Tongue (tissue), 3 donors: ENCODE measurements around the gene KIAA1549. TPM values are rescaled to one million over a fixed set of nuclear protein-coding genes. Genes with fewer than 3 reads are reported as not detected.
A peak's percentile ranks its signal among the peaks of the same experiment; 100 is the strongest.
"Not testable (repeated sequence)": the region's sequence is repeated elsewhere in the genome, so short reads cannot be mapped to it uniquely, and the experiment has no call there.

Experiments used
- DNase-seq: peaks from one replicate; pipeline ENCODE4 v3.0.0-alpha.2; 2015
- small RNA-seq: library from RNA; depleted of rRNA; stranded (forward); fragments of <200 nt; gene quantifications from one replicate; pipeline ENCODE3, GENCODE V24; 2014; ENCODE audit warnings: low replicate concordance
- total RNA-seq: library from RNA; depleted of rRNA; stranded (reverse); fragments of >200 nt; gene quantifications from one replicate; pipeline ENCODE4 v1.2.3, GENCODE V29; 2014

Gene KIAA1549
- total RNA-seq, 1 donor from 2014 or later: 5.8 TPM

DNA sequence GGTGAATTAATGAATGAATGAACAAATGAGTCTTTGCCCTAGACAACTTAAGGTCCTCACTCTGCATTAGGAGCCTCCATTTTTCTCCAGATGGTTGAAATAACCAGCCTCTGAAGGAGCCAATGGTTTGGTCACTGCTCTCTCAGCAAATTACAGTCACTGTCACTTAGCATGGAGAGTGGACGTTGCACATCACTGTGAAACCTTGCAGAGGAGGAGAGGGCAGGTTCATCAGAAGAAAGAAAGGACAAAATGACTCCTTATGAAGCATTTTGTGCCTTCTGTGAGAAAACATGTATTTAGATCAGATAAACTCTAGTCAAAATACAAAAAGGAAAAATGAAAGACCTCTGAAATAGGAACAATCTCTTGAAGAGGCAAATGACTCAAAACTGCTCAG lies 176.6 kb downstream of the KIAA1549 start:
- no peak for DNase-seq

DNA sequence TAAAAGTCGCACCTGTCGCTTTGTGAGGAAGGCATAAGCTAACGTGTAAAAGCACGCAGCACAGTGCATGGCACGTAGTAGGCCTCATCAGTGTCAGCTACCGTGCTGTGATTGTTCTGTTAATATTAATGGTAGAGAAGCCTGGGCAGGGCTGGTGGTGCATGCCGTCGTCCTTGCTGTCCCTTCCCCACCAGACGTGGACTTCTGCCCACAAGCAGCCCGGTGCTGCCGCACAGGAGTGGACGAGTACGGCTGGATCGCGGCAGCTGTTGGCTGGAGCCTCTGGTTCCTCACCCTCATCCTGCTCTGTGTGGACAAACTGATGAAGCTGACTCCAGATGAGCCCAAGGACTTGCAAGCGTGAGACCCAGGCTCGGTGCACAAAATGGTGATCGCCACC lies 178.5 kb downstream of the KIAA1549 start:
- DNase-seq: no peak

DNA sequence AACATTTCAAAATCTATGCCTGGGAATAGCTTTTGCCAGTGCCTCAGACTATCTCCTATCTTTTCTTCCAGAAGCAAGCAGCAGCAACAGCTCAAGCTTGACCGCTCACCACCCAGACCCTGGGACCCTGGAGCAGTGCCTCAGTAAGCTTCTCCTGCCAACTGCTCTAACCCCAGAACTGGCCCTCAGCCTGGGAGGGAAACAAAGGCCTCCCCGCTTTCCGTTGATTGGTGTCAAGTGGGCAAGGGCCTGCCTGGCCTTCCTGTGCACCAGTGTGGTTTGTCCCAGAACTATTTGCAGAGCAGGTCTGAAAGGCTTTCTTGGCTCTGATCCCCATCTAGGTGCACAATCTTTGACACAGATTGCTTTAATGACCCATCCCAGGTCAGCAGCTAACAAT lies 179.9 kb downstream of the KIAA1549 start:
- no peak for DNase-seq

DNA sequence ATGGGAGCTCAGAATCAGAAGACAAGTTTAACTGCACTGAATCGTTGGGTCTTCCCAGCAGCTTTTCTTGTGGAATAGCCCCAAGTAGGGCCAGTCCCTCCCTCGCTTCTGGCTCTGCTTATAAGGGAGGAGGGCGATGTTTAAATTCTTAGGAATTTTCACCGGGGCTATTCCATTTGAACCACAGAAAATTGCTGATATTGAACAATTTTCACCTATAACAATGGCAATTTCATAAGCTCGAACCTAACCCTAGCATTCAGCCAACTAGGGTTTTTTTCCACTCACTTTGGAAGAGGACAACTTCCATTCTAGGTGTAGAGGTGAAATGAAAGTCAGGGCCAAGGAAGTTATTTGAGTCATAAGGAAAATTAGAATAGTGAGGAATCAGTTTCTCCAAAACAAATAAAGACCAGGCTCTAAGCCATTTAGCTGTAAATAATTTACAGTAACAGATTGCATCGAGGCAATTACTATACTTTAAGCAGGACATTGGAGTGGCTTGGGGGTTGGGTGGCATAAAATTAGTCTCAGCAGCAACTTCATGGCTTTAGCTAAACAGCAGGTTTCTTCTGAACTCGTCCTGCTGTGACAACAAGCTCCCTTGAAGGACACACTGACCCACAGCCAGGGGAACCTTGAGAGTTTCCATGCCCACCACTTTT lies 181.7 kb downstream of the KIAA1549 start:
- no peak for DNase-seq

DNA sequence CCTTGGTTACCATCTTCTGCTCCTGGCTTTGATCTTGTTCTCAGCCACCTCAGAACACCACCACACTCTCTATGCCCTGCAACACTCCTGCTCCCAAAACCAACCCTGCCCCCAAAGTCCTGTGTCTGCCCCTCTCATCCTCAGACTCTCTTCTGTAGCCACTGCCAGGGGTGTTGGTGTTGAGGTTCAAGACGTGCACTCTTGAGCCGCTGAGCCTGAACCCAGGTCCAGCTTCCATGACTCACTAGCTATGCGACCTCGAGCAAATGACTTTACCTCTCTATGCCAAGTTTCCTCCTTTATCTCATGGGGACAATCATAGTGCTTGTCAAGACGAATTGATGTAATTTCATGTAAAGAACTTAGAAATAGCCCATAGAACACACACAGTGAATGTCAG lies 182.4 kb downstream of the KIAA1549 start:
- DNase-seq: no peak

DNA sequence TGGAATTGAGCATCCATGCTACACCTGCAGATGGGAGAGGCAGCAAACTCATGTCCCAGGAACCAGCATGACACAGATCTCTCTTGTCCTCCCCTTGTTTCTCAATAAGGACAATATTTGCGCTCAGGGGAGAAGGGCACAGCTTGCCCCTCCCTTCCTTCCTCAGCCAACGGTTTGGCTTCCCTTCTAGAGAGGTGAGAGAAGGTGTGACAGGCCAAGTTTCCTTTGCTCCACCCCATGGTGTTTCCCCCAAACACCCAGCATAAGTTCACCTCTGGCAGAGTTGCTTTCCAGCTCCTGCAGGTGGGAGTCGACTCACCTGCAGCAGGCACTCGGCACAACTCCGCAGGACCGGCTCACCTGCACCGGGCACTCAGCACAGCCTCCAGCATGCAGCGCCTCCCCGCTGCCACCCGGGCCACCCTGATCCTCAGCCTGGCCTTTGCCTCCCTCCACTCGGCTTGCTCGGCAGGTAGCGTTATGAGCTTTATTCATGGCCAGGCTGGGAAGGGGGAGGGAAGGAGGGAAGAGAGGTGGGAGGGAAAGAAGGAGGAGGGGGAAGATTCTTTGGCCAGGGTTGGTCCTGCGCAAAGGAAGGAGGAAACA lies 183.4 kb downstream of the KIAA1549 start, which contains the start of the genes ATP6V0A4 and TMEM213:
ATP6V0A4 (minus strand) TSS at position 482 of the 606 bp plus-strand sequence. CDS start 26,949 bp downstream, outside the sequence.
TMEM213 (plus strand) TSS at position 280 of the 606 bp plus-strand sequence; CDS start at position 391, 111 bp downstream.
- no peak for DNase-seq

DNA sequence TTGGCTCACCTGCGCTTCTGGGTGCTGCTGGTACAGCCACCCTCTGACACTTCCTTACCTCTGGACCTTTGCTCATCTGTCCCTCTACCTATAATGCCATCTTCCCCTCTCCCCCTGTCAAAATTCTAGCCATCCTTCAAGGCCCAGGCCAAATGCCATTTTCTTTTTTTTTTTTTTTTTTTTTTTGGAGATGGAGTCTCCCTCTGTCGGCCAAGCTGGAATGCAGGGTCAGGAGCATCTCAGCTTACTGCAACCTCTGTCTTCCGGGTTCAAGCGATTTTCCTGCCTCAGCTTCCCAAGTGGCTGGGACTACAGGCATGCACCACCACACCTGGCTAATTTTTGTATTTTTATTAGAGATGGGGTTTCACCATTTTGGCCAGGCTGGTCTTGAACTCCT lies 184.1 kb downstream of the KIAA1549 start:
- DNase-seq: not testable (repeated sequence)

DNA sequence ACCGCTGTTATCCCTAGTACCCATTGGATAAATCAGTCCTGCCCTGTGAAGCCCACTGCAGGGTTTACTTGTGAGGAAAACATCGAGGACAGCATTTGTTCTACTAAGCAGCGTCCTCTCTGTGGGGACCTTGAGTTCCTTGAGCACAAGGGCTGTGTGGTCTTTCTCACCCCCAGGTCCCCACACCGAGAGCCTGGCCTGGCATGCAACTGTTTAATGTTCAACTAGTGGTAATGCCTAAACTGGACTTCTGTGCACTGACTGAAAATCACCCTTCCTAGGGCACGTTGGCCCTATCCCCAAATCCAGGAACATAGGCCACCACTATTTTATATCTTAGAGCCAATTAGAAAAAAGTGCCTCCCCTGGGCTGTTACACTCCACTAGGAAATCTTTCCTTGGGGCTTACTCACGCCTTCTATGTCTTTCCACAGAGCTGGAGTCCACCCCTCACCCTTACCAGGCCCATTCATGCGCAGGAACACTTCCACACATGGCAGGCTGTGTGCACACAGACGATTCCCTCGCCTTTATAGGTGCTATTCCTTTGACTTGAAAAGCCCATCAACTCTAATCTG lies 185.1 kb downstream of the KIAA1549 start:
- no peak for DNase-seq

DNA sequence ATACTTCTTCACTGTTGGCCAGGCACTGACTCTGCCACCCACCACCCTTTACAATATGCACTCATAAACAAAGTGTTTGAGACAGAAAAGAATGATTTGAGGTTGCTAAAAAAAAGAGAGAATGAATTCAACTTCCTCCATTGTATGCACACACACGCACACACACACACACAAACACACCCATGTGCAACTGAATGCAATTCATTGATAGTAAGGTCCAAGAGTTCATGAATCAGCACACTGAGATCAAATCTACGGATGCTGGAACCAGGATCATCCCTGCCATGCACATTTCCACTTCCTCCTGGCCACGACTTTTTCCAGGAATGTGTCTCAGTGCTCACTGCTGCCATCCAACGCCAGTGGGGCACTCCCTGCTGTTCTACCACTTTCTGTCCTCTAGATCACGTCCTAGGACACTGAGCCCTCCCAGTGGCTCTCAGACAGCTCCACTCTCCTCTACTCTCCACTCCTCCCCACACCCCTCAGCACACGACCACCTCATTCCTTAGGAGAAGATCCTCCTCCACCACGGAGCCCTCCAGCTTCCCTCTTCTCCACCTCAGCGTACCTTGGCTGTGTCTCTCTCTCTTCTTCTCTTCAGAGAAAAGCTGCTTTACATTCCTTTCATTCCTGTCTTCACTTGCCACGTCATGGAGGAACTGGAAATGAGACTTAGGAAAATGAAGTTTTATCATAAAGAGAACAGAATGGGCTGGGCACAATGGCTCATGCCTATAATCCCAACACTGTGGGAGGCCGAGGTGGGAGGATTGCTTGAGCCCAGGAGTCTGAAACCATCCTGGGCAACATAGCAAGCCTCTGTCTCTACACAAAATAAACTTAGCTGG lies 195.4 kb downstream of the KIAA1549 start:
- no peak for DNase-seq

DNA sequence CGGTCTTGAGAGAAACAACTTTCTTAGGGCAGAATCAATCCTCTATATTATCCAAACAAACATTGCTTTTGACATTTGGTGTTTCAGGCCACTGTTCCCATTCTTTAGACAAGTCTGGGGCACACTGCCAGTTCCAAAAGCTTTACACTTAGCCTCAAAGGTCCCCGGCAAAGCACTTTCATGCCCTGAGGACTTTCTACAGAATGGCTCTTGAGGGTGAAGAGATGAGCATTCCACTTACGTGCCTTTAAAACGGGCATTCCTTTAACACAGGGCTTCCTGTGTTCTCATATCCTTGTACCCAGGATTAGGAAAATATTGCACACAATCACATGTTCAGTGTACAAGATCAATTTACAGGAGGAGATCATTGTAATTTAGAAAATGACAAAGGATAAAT lies 196.5 kb downstream of the KIAA1549 start:
- DNase-seq: peak; percentile 19

Small RNAs within 50 kb of the gene (small RNA-seq; reads per million reads assigned to genes)
- gene RNU6-1272P: not detected

Other genes with a start within 250 kb of the KIAA1549 start
- 0.51 TPM for gene TMEM213, start 183.4 kb downstream of the KIAA1549 start, total RNA-seq
- gene ATP6V0A4, start 183.2 kb downstream of the KIAA1549 start, total RNA-seq: 0.82 TPM
- gene ZC3HAV1L, start 54.7 kb upstream of the KIAA1549 start, total RNA-seq: 40.6 TPM
- gene ZC3HAV1, start 128.3 kb upstream of the KIAA1549 start, total RNA-seq: 25.4 TPM
- 20.0 TPM for gene UBN2, start 249.8 kb upstream of the KIAA1549 start, total RNA-seq